H9 (cell line): Measurements from ENCODE around the gene DIPK1B. TPM values are rescaled to one million over a fixed set of nuclear protein-coding genes. Genes with fewer than 3 reads are reported as not detected.
A peak's percentile ranks its signal among the peaks of the same experiment; 100 is the strongest.

Source experiments
- DNase-seq: peaks from one replicate; pipeline ENCODE4 v3.0.0-alpha.2; 2017
- H2AFZ ChIP-seq: one replicate; pipeline ENCODE4 v1.6.1; 2013; ENCODE audit warnings: mild to moderate bottlenecking, low read length, control low read depth, moderate library complexity
- H2AK5ac ChIP-seq: 2 replicates; pipeline ENCODE4 v1.6.1; 2013; ENCODE audit warnings: low read length, control low read depth, mixed read lengths; ENCODE audit not compliant: insufficient read length
- H2BK120ac ChIP-seq: one replicate; pipeline ENCODE4 v1.6.1; 2013; ENCODE audit warnings: low read depth, mild to moderate bottlenecking, low read length, control low read depth, inconsistent platforms; ENCODE audit not compliant: poor library complexity, severe bottlenecking
- H2BK12ac ChIP-seq: 2 replicates; pipeline ENCODE4 v1.6.1; 2013; ENCODE audit warnings: low read length, control low read depth, mixed read lengths, low read depth; ENCODE audit not compliant: insufficient read length
- H2BK15ac ChIP-seq: 2 replicates; pipeline ENCODE4 v1.6.1; 2013; ENCODE audit warnings: low read depth, low read length, control low read depth
- H2BK20ac ChIP-seq: one replicate; pipeline ENCODE4 v1.6.1; 2013; ENCODE audit warnings: low read depth, mild to moderate bottlenecking, low read length, control low read depth, inconsistent platforms; ENCODE audit not compliant: poor library complexity, severe bottlenecking
- H2BK5ac ChIP-seq: 2 replicates; pipeline ENCODE4 v1.6.1; 2013; ENCODE audit warnings: low read length, control low read depth, mixed read lengths; ENCODE audit not compliant: insufficient read length
- H3K14ac ChIP-seq: 2 replicates; pipeline ENCODE4 v1.6.1; 2013; ENCODE audit warnings: low read length, control low read depth; ENCODE audit not compliant: insufficient read depth
- H3K18ac ChIP-seq: 2 replicates; pipeline ENCODE4 v1.6.1; 2013; ENCODE audit warnings: low read depth, mild to moderate bottlenecking, mixed read lengths, low read length, control low read depth; ENCODE audit not compliant: insufficient read length
- H3K23ac ChIP-seq: 2 replicates; pipeline ENCODE4 v1.6.1; 2013; ENCODE audit warnings: low read length, control low read depth, mixed read lengths, low read depth; ENCODE audit not compliant: insufficient read length
- H3K23me2 ChIP-seq: 2 replicates; pipeline ENCODE4 v1.6.1; 2013; ENCODE audit warnings: low read depth, mild to moderate bottlenecking, mixed read lengths, low read length, control low read depth; ENCODE audit not compliant: insufficient read length, poor library complexity, severe bottlenecking
- H3K27ac ChIP-seq: 2 replicates; pipeline ENCODE4 v1.5.1; 2013; ENCODE audit warnings: low read length, control low read depth, mixed read lengths, low read depth; ENCODE audit not compliant: insufficient read length
- H3K27me3 ChIP-seq: 2 replicates; pipeline ENCODE4 v1.6.1; 2013; ENCODE audit warnings: low read length, control low read depth, inconsistent platforms; ENCODE audit not compliant: insufficient read depth
- H3K4ac ChIP-seq: 2 replicates; pipeline ENCODE4 v1.6.1; 2013; ENCODE audit warnings: low read depth, mild to moderate bottlenecking, control low read depth, inconsistent platforms, low read length, moderate library complexity
- H3K4me1 ChIP-seq: 2 replicates; pipeline ENCODE4 v1.6.1; 2013; ENCODE audit warnings: low read length, control low read depth, inconsistent platforms; ENCODE audit not compliant: insufficient read depth
- H3K4me2 ChIP-seq: 2 replicates; pipeline ENCODE4 v1.6.1; 2013; ENCODE audit warnings: low read length, control low read depth, mixed read lengths; ENCODE audit not compliant: insufficient read length, insufficient read depth
- H3K56ac ChIP-seq: 2 replicates; pipeline ENCODE4 v1.6.1; 2013; ENCODE audit warnings: low read depth, mild to moderate bottlenecking, mixed read lengths, low read length, control low read depth; ENCODE audit not compliant: insufficient read length
- H3K79me1 ChIP-seq: 2 replicates; pipeline ENCODE4 v1.6.1; 2013; ENCODE audit warnings: low read depth, mild to moderate bottlenecking, moderate library complexity, low read length, control low read depth, inconsistent platforms; ENCODE audit not compliant: insufficient read depth, poor library complexity, severe bottlenecking
- H3K79me2 ChIP-seq: 2 replicates; pipeline ENCODE4 v1.6.1; 2013; ENCODE audit warnings: low read length, control low read depth, inconsistent platforms; ENCODE audit not compliant: insufficient read depth
- H3K9ac ChIP-seq: 2 replicates; pipeline ENCODE4 v1.6.1; 2013; ENCODE audit warnings: low read length, control low read depth, mixed read lengths; ENCODE audit not compliant: insufficient read length; ENCODE audit errors: extremely low read depth
- H3K9me3 ChIP-seq: one replicate; pipeline ENCODE4 v1.6.1; 2013; ENCODE audit warnings: low read depth, low read length, inconsistent platforms; ENCODE audit not compliant: control insufficient read depth
- H3T11ph ChIP-seq: one replicate; pipeline ENCODE4 v1.6.1; 2013; ENCODE audit warnings: mild to moderate bottlenecking, low read length, control low read depth, inconsistent platforms
- H4K20me1 ChIP-seq: one replicate; pipeline ENCODE4 v1.6.1; 2013; ENCODE audit not compliant: control insufficient read depth, insufficient read length, insufficient read depth
- H4K5ac ChIP-seq: 2 replicates; pipeline ENCODE4 v1.6.1; 2013; ENCODE audit warnings: low read depth, mild to moderate bottlenecking, mixed read lengths, low read length, control low read depth; ENCODE audit not compliant: insufficient read length
- H4K8ac ChIP-seq: replicated peaks from 2 replicates; pipeline ENCODE4 v1.6.1; 2013; ENCODE audit warnings: low read length, control low read depth, mixed read lengths, low read depth; ENCODE audit not compliant: insufficient read length
- H4K91ac ChIP-seq: 2 replicates; pipeline ENCODE4 v1.6.1; 2013; ENCODE audit warnings: low read depth, mild to moderate bottlenecking, moderate library complexity, mixed read lengths, low read length, control low read depth; ENCODE audit not compliant: insufficient read length
- H3K27ac Mint-ChIP-seq, 3 experiments: 2 replicates in 2 of 3; 3 replicates in 1 of 3; pipeline ENCODE4 v1.8.0; 2020 to 2021; ENCODE audit warnings: mixed read lengths in 3 of 3, mild to moderate bottlenecking in 1 of 3, moderate library complexity in 1 of 3
- H3K27me3 Mint-ChIP-seq: 2 replicates; pipeline ENCODE4 v1.8.0; 2021; ENCODE audit warnings: low read depth, mild to moderate bottlenecking, moderate library complexity, mixed read lengths
- H3K36me3 Mint-ChIP-seq, 3 experiments: 2 replicates in 2 of 3; 3 replicates in 1 of 3; pipeline ENCODE4 v1.8.0; 2020 to 2021; ENCODE audit warnings: low read depth in 3 of 3, mixed read lengths in 3 of 3; ENCODE audit not compliant: insufficient read depth in 1 of 3
- H3K4me1 Mint-ChIP-seq, 2 experiments: 2 replicates each; pipeline ENCODE4 v1.8.0; 2020; ENCODE audit warnings: mixed read lengths in 2 of 2
- H3K4me3 Mint-ChIP-seq, 2 experiments: 2 replicates in 1 of 2; 3 replicates in 1 of 2; pipeline ENCODE4 v1.8.0; 2020 to 2021; ENCODE audit warnings: mild to moderate bottlenecking in 2 of 2, mixed read lengths in 2 of 2, moderate library complexity in 1 of 2
- H3K9me3 Mint-ChIP-seq, 2 experiments: 2 replicates in 1 of 2; 3 replicates in 1 of 2; pipeline ENCODE4 v1.8.0; 2020; ENCODE audit warnings: mild to moderate bottlenecking in 2 of 2, mixed read lengths in 2 of 2, moderate library complexity in 1 of 2
- WGBS: extraction: QIAGEN DNeasy Blood & Tissue Kit; methylation state at CpG from one replicate; pipeline ENCODE4 v1.1.7; 2013; ENCODE audit warnings: missing lambda C conversion rate, low lambda C conversion rate, mixed read lengths; ENCODE audit not compliant: insufficient read length; ENCODE audit errors: extremely low coverage; 5-methylcytosine and 5-hydroxymethylcytosine counted together
- total RNA-seq: library from RNA; stranded (reverse); gene quantifications from 2 replicates; pipeline ENCODE4 v1.2.1, GENCODE V29; 2021
- TF ChIP-seq, protein P1 (sequence below): fragments of 200-600 bp; sonication (generic); conservative IDR thresholded peaks from 3 replicates; pipeline ENCODE4 v1.8.0; 2021; ENCODE audit warnings: antibody characterized with exemption, mild to moderate bottlenecking

The DIPK1B gene
- total RNA-seq, 1 experiment from 2014 or later, result 40.3 TPM

DNA sequence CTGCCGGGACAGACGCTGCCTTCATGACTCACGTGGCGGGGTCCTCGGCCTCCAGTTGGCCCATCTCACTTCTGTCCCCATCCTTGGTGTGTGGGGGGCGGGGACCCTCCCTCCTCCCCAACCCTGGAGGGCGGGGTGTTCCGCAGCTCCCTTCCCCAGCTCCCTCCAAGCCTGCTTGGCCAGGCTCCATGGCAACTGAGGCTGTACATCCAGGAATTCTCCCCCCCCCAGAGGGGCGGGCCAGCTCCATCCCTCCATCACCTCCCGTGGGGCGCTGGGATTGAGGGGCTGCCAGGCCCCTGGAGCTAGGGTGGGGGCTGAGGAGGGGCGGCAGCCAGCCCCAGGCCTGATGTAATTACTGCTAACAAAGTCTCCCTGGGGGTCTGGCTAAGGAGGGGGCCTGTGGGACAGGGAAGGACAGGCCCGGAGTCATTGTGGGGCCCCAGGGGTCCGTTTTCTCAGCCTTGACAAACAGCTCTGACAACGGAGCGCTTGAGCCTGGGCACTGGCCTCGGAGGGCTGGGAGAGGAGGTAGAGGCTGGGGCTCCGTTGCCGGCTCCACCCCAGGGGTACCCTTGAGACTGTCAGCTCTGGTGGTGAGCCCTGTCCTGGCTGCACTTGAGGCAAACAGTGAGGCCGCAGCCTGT lies 8.0 kb downstream of the DIPK1B start:
- TF ChIP-seq, protein P1, sequence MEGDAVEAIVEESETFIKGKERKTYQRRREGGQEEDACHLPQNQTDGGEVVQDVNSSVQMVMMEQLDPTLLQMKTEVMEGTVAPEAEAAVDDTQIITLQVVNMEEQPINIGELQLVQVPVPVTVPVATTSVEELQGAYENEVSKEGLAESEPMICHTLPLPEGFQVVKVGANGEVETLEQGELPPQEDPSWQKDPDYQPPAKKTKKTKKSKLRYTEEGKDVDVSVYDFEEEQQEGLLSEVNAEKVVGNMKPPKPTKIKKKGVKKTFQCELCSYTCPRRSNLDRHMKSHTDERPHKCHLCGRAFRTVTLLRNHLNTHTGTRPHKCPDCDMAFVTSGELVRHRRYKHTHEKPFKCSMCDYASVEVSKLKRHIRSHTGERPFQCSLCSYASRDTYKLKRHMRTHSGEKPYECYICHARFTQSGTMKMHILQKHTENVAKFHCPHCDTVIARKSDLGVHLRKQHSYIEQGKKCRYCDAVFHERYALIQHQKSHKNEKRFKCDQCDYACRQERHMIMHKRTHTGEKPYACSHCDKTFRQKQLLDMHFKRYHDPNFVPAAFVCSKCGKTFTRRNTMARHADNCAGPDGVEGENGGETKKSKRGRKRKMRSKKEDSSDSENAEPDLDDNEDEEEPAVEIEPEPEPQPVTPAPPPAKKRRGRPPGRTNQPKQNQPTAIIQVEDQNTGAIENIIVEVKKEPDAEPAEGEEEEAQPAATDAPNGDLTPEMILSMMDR, result no peak
- Histone ChIP-seq H3K23me2 (no peaks in the 10 kb centered on the region), H3K27me3 (no peaks in the 10 kb centered on the region), H3K23ac (no peak overlapping the region), H2BK15ac (no peak overlapping the region), H2BK120ac (no peak overlapping the region), H3K56ac (no peak overlapping the region), H4K8ac (no peak overlapping the region), H3K4ac (no peak overlapping the region), H3T11ph (no peak overlapping the region), H3K27ac (no peak overlapping the region), H2BK12ac (no peak overlapping the region), H2AFZ (no peak overlapping the region), H3K18ac (no peak overlapping the region), H4K5ac (no peak overlapping the region), H2BK20ac (no peak overlapping the region), H2BK5ac (no peak overlapping the region), H3K9me3 (no peaks in the 10 kb centered on the region), H3K79me2 (no peaks in the 10 kb centered on the region), H3K9ac (no peak overlapping the region), H3K4me1 (no peaks in the 10 kb centered on the region), H4K91ac (no peak overlapping the region), H2AK5ac (no peak overlapping the region), H3K79me1 (no peaks in the 10 kb centered on the region), H3K4me2 (no peak overlapping the region), H3K14ac (no peak overlapping the region; the same call in 1 of the 2 replicates), H4K20me1 (no peaks in the 10 kb centered on the region)
- Mint-ChIP-seq H3K9me3 (no peaks in the 10 kb centered on the region; a peak in 1 of 5 replicates), H3K27me3 (no peaks in the 10 kb centered on the region; the same call in 1 of the 2 replicates), H3K4me1 (peaks cover 3 to 6% of the 10 kb centered on the region in 2 experiments; a peak in 2 of 4 replicates), H3K36me3 (peaks cover 15 to 30% (median 23%) of the 10 kb centered on the region in 3 experiments; a peak in 6 of 7 replicates), H3K27ac (peak overlapping the region in 1 of 3 experiments; percentile 83; a peak in 3 of 7 replicates), H3K4me3 (no peak overlapping the region; a peak in 1 of 5 replicates)
- WGBS, result no CpG with 5 or more reads among the region's 20 CpGs
- peak; percentile 41 for DNase-seq
